ENCODE measurements around the gene SRGAP3.

SRGAP3 gene

GRCh38 chr3:9169956-9170850 lies 79.2 kb downstream of the SRGAP3 start:
- DNase-seq, result no peak

DNA sequence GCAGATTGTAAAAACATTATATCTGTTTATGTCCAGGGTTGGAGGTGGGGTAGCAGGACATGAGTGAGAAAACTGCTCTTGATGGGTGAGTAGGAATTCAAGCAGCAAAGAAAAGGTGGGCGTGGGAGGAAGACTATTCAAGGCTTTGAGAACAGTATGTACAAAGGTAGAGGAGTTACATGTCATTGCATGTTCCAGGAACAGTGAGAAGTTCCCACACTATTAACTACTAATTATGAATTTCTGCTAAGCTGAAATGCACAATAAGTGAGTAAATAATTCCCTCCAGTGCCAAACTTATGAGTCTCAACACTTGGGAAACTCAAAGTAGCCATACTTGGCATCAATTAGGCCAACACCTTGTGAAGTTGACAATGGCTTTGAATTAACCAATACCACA lies 80.1 kb downstream of the SRGAP3 start:
- no peak for DNase-seq

DNA sequence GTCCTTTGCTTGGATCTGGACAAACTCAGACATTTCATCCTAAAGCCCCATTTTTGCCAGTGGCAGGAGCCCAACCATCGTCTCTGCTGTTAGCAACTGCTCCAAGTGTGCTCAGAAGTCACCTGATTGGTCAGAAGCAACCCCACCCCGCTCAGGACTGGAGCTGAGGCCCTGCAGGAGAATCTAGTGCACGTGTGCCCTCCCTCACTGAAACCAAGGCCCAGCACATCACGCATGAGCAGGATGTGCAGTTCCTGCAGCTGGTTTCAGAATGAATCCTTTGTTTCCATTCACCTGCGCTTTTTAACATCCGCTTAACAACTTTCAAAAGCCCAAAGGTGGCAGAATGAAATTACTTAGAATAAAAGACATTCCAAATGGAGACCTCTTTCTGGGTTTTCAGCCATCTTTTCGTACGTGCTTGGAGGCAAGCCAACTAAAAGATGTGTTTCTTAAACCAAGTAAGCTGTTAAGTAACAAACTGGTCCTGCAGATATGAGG lies 81.2 kb downstream of the SRGAP3 start:
- no peak for DNase-seq

DNA sequence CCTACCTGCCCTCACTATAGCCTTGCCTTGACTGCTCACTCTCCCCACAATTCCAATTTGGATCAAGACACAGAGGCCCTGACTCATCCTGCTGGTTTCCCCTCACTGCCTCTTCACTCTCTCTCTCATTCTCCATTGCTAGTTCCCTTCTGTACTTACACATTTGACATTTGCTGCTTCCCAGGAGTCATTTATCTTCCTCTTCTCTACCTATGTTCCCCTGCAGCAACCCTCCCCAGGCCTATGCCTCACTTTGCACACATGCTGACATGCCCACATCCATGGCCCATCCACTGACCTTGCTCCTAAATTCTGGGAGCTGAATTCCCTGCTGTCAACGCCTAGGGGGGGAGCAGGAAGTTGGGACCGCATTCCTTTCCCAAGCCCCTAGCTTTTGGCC lies 82.2 kb downstream of the SRGAP3 start:
- DNase-seq, result no peak

DNA sequence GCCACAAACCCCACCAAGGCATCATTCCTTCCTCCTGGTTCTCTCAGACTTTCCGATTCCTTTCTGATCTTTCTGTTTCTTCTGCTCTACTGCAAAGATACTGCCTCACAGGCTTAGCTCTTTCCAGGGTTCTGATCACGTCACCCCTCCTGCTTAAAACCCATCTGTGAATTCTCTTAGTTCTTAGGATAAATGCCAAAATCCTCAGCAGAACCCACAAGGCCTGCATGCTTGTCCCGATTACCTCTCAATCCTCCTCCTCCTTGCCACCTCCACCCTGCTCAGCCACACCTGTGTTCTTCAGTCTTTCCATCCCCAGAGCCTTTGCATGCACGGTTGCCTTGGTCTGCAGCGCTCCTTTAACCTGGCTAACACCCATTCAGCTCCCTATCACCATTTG lies 84.0 kb downstream of the SRGAP3 start:
- no peak for DNase-seq

GRCh38 chr3:9163289-9163688 lies 86.2 kb downstream of the SRGAP3 start:
- no peak for DNase-seq

DNA sequence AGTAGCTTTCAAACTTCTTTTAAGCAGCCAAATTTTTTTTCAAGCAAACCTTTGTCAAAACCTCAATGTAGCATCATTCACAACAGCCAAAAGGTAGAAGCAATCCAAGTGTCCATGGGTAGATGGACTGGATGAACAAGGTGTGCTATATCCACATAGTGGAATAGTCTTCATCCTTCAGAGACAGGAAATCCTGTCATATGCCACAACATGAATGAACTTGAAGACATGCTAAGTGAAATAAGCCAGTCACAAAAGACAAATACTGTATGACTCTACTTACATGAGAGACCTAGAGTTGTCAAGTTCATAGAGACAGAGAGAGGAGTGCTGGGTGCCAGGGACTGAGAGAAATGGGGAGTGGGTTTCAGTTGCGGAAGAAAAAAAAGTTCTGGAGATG lies 87.6 kb downstream of the SRGAP3 start:
- no peak for DNase-seq

GRCh38 chr3:9161298-9161697 lies 88.1 kb downstream of the SRGAP3 start:
- DNase-seq, result no peak

DNA sequence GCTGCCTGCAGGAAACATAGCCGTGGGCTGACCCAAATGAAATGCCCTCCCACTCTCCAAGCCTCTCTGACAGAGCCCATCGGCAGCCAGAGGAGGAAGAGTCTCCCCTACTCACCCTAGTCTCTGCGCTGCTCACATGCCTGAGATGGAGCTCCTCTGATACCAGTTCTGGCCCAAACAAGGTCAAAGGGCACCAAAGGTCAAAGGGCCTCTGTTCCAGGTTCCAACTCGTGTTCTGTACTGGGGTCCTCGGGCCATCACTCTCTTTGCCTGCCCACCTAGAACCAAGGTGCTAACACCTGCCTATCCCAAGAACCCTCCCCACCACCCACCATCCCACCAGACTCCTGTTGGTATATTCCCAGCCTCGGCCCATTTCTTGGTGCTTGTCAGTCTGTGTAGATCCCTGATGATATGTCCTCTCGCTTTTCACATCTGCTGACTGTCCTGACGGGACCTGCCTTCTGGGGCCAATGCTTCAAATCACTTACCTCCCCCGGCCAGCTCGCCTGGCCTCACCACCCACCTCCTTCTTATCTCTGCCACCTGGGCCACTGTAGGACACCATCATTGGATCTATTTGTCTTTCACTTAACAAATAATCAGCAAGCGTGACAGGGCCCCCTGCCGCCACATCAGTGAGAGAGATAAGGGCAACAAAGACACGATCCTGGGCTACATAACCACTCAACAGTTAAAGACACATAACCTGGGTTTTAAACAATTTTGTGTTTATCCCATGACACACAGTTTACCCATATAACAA lies 90.4 kb downstream of the SRGAP3 start:
- no peak for DNase-seq

DNA sequence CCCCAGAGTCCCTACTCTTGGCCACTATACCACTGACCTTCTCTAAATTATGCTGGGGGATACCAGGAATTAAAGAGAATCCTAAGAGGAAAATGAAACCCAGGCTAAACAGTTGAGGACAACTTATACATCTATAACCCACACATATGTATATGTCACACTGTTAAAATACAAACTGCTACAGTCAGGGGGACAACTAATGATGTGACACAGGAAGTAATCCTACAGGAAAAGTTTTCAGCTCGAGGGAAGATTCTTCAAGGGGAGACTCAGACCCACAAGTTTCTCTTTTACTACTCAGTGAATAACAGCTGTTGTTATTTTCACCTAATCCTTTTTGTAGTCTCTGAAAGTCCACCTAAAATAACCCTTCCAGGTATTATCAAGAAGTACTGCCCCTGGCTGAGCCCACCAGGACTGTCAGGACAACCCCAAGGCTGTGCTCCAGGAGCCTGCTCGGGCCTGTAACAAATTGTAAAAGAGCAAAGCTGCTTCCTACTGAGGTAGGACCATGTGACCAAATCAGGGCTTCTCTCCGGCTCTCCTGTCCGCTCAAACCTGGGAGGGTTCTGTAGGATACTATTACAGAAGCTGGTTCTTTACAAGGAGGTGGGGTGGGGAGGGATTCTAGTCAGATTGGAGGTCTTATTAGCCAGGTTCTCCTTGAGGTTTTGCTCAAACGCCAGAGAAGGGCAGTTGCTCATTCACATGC lies 91.6 kb downstream of the SRGAP3 start:
- no peak for DNase-seq

DNA sequence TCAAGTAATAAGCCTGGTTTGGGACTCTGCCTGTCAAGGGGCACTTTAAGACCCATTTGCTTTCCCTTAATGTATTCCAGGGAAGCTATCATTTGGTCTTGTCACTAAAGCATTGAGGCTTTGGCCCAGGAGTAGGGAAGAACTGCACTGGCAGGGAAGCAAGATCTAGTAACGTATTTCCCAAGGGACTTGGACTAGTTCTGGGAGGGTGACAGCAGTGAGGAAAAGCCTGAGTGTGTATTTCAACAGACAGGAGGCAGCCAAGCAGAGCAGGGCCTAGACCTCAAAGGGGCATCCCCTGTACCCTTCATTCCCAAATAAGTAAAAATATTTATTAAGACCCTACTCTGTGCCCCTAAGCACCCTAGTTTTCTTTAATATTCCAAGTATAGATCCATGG lies 92.8 kb downstream of the SRGAP3 start:
- DNase-seq, result no peak

GRCh38 chr3:9155028-9155427 lies 94.4 kb downstream of the SRGAP3 start:
- DNase-seq, result no peak

- peak; percentile 72 for DNase-seq
These were observed 95.4 kb downstream of the SRGAP3 start for GRCh38 chr3:9153904-9154619.

GRCh38 chr3:9151240-9151639 lies 98.2 kb downstream of the SRGAP3 start:
- no peak for DNase-seq

GRCh38 chr3:9149566-9149965 lies 99.9 kb downstream of the SRGAP3 start:
- DNase-seq, result no peak

- no peak for DNase-seq
These were observed 101.6 kb downstream of the SRGAP3 start for GRCh38 chr3:9147896-9148266.

GRCh38 chr3:9147215-9147895 lies 102.1 kb downstream of the SRGAP3 start:
- DNase-seq, result no peak

DNA sequence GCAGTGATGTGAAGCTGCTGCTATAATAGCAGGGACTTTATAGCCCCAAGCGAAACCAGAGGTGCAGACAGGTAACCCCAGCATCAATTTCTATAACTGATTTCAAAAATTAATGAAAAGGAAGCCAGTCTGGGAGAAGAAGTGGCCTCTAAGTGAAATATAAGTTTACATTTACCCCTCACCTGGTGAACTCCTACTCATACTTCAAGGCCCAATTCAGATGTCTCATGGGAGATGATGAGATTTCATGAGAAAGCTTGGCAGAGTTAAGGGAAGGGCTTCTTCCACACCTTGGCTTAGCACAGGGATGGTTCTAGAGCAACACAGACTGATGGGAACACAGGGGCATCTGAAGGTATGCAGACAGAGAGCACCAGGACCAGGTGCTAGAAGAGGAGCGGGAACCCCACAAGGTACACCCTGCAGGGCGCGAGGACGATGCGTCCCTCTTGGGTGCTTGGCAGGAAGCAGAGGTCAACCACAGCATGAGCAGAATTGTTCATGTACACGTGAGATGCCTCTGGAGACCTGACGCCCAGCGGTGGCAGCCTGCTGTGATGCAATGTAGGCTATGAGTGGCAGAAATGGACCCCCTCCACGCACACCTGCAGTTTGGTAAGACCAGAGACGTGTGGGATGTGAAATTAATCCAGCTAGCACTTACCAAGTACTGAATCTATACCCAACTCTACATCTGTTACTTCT lies 102.9 kb downstream of the SRGAP3 start:
- DNase-seq, result no peak

GRCh38 chr3:9143184-9143583 lies 106.3 kb downstream of the SRGAP3 start:
- no peak for DNase-seq

GRCh38 chr3:9142362-9142761 lies 107.1 kb downstream of the SRGAP3 start:
- DNase-seq, result no peak

DNA sequence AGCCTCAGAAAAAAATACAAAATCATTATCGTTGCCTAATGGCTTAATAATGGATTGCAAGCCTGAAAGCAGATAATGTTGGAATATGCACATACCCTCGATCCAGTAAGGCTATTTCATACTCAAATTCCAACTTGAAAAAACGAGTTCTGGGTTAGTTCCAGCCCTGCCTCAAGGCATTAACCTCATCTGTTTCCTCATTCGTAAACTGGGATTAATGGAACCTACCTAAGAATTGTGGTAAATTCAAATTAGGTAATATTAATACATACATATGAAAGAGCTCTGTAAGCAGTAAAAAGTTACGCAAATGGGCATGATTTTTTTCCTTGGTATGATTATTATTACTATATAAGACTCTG lies 107.5 kb downstream of the SRGAP3 start:
- DNase-seq, result no peak

DNA sequence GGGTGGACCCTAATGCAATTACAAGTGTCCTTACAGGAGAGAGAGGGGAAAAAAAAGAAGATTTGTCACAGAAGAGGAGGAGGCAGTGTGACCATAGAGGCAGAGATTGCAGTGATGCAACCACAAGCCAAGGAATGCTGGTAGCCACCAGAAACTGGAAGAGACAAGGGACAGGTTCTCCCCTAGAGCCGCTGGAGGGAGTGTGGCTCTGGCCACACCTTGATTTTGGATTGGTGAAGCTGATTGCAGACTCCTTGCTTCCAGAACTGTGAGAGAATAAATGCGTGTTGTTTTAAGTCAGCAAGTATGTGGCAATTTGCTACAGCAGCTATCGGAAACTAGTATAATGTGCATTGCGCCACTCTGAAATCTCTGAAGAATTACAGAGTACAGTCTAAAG lies 110.1 kb downstream of the SRGAP3 start:
- no peak for DNase-seq

All from right forelimb (tissue), 1 donor.